SK-N-SH treated with all-trans-retinoic acid at 6 μM for 48 hours (cell line): Measurements from ENCODE around the gene GXYLT2.

Experiments
- ATAC-seq: fragments of 200-7000 bp; cut with Tn5 transposase; 3 replicates; pipeline ENCODE4 v1.9.1; 2020; ENCODE audit warnings: mild to moderate bottlenecking, moderate library complexity
- ARNTL ChIP-seq: fragments of 450-650 bp; formaldehyde crosslinking; IDR thresholded peaks from 2 replicates; pipeline ENCODE4 v1.5.0; 2020; ENCODE audit warnings: low read depth, mild to moderate bottlenecking, moderate library complexity, borderline replicate concordance
- BACH2 ChIP-seq: fragments of 250-450 bp; sonication (Bioruptor Pico); IDR thresholded peaks from 2 replicates; pipeline ENCODE4 v1.9.0; 2021; ENCODE audit warnings: mild to moderate bottlenecking, borderline replicate concordance
- CSDC2 ChIP-seq: fragments of 250-450 bp; sonication (Bioruptor Pico); IDR thresholded peaks from 2 replicates; pipeline ENCODE4 v1.5.0; 2020; ENCODE audit warnings: mild to moderate bottlenecking, moderate library complexity
- ESRRG ChIP-seq: fragments of 250-450 bp; sonication (Bioruptor Pico); IDR thresholded peaks from 2 replicates; pipeline ENCODE4 v1.6.1; 2021; ENCODE audit warnings: mild to moderate bottlenecking
- GLIS3 ChIP-seq: fragments of 250-450 bp; sonication (Bioruptor Pico); IDR thresholded peaks from 2 replicates; pipeline ENCODE4 v1.5.0; 2020; ENCODE audit warnings: mild to moderate bottlenecking, moderate library complexity
- ISL1 ChIP-seq: fragments of 250-450 bp; sonication (Bioruptor Pico); IDR thresholded peaks from 2 replicates; pipeline ENCODE4 v2.1.2; 2022; ENCODE audit warnings: mild to moderate bottlenecking, moderate library complexity
- OSR1 ChIP-seq: fragments of 250-450 bp; sonication (Bioruptor Pico); IDR thresholded peaks from 2 replicates; pipeline ENCODE4 v1.8.0; 2022; ENCODE audit warnings: moderate library complexity, mild to moderate bottlenecking, inconsistent platforms
- PPARA ChIP-seq: fragments of 250-450 bp; sonication (Bioruptor Pico); IDR thresholded peaks from 2 replicates; pipeline ENCODE4 v1.5.0; 2020; ENCODE audit warnings: mild to moderate bottlenecking, borderline replicate concordance
- RARB ChIP-seq: fragments of 250-450 bp; sonication (Bioruptor Pico); IDR thresholded peaks from 2 replicates; pipeline ENCODE4 v1.8.0; 2021; ENCODE audit warnings: mild to moderate bottlenecking, moderate library complexity
- SNAI2 ChIP-seq: fragments of 250-450 bp; sonication (Bioruptor Pico); IDR thresholded peaks from 2 replicates; pipeline ENCODE4 v1.5.0; 2020; ENCODE audit warnings: mild to moderate bottlenecking, moderate library complexity
- TCF4 ChIP-seq: fragments of 250-450 bp; sonication (Bioruptor Pico); IDR thresholded peaks from 2 replicates; pipeline ENCODE4 v1.8.0; 2021; ENCODE audit warnings: mild to moderate bottlenecking, moderate library complexity, borderline replicate concordance
- TOX ChIP-seq: fragments of 250-450 bp; sonication (Bioruptor Pico); IDR thresholded peaks from 2 replicates; pipeline ENCODE4 v1.8.0; 2021; ENCODE audit warnings: mild to moderate bottlenecking, moderate library complexity, borderline replicate concordance
- ZC3H10 ChIP-seq: fragments of 250-450 bp; sonication (Bioruptor Pico); IDR thresholded peaks from 2 replicates; pipeline ENCODE4 v1.5.1; 2021; ENCODE audit warnings: mild to moderate bottlenecking, moderate library complexity
- ZFP3 ChIP-seq: fragments of 250-450 bp; sonication (Bioruptor Pico); IDR thresholded peaks from 2 replicates; pipeline ENCODE4 v1.5.0; 2020; ENCODE audit warnings: mild to moderate bottlenecking, moderate library complexity
- ZFP30 ChIP-seq: fragments of 450-650 bp; formaldehyde crosslinking; IDR thresholded peaks from 2 replicates; pipeline ENCODE4 v1.5.0; 2022; ENCODE audit warnings: mild to moderate bottlenecking, moderate library complexity
- ZNF565 ChIP-seq: fragments of 450-650 bp; formaldehyde crosslinking; conservative IDR thresholded peaks from 2 replicates; pipeline ENCODE4 v1.5.0; 2020; ENCODE audit warnings: low read depth, mild to moderate bottlenecking, moderate library complexity
- ZNF70 ChIP-seq: fragments of 450-650 bp; formaldehyde crosslinking; IDR thresholded peaks from 2 replicates; pipeline ENCODE4 v1.5.0; 2020; ENCODE audit warnings: mild to moderate bottlenecking, moderate library complexity
- ZNF8 ChIP-seq: fragments of 450-650 bp; formaldehyde crosslinking; IDR thresholded peaks from 2 replicates; pipeline ENCODE4 v1.5.0; 2020; ENCODE audit warnings: mild to moderate bottlenecking, moderate library complexity
- TF ChIP-seq, protein P1 (sequence below): fragments of 250-450 bp; sonication (Bioruptor Pico); IDR thresholded peaks from 2 replicates; pipeline ENCODE4 v1.5.1; 2021; ENCODE audit warnings: mild to moderate bottlenecking, moderate library complexity
- TF ChIP-seq, protein P2 (sequence below): fragments of 250-450 bp; sonication (Bioruptor Pico); IDR thresholded peaks from 2 replicates; pipeline ENCODE4 v1.5.1; 2020; ENCODE audit warnings: low read depth, mild to moderate bottlenecking, moderate library complexity
- TF ChIP-seq, protein P3 (sequence below): fragments of 250-450 bp; sonication (Bioruptor Pico); IDR thresholded peaks from 2 replicates; pipeline ENCODE4 v1.8.0; 2020; ENCODE audit warnings: mild to moderate bottlenecking, moderate library complexity, borderline replicate concordance
- TF ChIP-seq, protein P4 (sequence below): fragments of 250-450 bp; sonication (Bioruptor Pico); IDR thresholded peaks from 2 replicates; pipeline ENCODE4 v1.5.0; 2020; ENCODE audit warnings: mild to moderate bottlenecking, moderate library complexity

Gene GXYLT2

DNA sequence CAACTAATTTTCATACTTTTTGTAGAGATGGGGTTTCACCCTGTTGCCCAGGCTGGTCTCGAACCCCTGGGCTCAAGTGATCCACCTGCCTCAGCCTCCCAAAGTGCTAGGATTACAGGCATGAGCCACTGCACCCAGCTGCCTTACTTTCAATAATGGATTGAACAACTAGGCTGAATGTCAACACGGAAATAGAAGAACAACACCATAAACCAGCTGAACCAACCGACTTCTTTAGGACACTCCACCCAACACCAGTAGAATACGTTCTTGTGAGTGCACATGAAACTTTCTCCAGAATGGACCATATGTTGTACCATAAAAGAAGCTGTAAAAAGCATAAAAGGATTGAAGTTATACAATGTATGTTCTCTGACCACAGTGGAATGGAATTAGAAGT is 42.9 kb downstream of the GXYLT2 start:
- TF ChIP-seq ZC3H10 (no peak), ARNTL (CRISPR knock-in tag) (no peak), TOX (CRISPR knock-in tag) (no peak), SNAI2 (CRISPR knock-in tag) (no peak), RARB (no peak), ESRRG (CRISPR knock-in tag) (no peak), OSR1 (CRISPR knock-in tag) (no peak)
- TF ChIP-seq, protein P1, sequence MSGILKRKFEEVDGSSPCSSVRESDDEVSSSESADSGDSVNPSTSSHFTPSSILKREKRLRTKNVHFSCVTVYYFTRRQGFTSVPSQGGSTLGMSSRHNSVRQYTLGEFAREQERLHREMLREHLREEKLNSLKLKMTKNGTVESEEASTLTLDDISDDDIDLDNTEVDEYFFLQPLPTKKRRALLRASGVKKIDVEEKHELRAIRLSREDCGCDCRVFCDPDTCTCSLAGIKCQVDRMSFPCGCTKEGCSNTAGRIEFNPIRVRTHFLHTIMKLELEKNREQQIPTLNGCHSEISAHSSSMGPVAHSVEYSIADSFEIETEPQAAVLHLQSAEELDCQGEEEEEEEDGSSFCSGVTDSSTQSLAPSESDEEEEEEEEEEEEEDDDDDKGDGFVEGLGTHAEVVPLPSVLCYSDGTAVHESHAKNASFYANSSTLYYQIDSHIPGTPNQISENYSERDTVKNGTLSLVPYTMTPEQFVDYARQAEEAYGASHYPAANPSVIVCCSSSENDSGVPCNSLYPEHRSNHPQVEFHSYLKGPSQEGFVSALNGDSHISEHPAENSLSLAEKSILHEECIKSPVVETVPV (CRISPR knock-in tag), result no peak
- no peak for ATAC-seq

DNA sequence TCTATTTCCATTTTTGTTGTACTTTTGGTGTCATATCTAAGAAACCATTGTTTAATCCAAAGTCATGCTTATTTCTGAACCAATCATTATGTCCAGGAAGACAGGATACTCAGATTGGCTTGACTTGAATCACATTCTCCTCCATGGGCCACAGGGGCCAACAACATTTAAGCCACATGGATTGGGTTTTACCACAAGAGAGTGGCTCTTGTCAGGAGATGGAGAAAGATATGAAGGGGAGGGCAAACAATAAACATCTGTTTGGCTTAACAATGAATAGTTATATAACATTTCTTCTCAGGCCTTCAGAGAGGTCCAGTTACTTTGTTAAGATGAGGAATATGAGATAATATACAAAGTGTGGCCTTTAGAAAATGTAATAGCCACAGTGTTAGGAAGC is 44.6 kb downstream of the GXYLT2 start:
- no peak for TF ChIP-seq ISL1 (CRISPR knock-in tag)
- TF ChIP-seq, protein P2, sequence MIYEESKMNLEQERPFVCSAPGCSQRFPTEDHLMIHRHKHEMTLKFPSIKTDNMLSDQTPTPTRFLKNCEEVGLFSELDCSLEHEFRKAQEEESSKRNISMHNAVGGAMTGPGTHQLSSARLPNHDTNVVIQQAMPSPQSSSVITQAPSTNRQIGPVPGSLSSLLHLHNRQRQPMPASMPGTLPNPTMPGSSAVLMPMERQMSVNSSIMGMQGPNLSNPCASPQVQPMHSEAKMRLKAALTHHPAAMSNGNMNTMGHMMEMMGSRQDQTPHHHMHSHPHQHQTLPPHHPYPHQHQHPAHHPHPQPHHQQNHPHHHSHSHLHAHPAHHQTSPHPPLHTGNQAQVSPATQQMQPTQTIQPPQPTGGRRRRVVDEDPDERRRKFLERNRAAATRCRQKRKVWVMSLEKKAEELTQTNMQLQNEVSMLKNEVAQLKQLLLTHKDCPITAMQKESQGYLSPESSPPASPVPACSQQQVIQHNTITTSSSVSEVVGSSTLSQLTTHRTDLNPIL (CRISPR knock-in tag), result no peak
- TF ChIP-seq, protein P1 (CRISPR knock-in tag), result no peak
- TF ChIP-seq TOX (CRISPR knock-in tag), result no peak
- no peak for TF ChIP-seq ZFP3 (CRISPR knock-in tag)
- TF ChIP-seq OSR1 (CRISPR knock-in tag), result no peak
- TF ChIP-seq CSDC2 (CRISPR knock-in tag), result no peak
- TF ChIP-seq BACH2 (CRISPR knock-in tag), result no peak
- no peak for TF ChIP-seq ZNF70
- no peak for TF ChIP-seq GLIS3 (CRISPR knock-in tag)
- TF ChIP-seq SNAI2 (CRISPR knock-in tag), result no peak
- no peak for TF ChIP-seq ESRRG (CRISPR knock-in tag)
- no peak for ATAC-seq

DNA sequence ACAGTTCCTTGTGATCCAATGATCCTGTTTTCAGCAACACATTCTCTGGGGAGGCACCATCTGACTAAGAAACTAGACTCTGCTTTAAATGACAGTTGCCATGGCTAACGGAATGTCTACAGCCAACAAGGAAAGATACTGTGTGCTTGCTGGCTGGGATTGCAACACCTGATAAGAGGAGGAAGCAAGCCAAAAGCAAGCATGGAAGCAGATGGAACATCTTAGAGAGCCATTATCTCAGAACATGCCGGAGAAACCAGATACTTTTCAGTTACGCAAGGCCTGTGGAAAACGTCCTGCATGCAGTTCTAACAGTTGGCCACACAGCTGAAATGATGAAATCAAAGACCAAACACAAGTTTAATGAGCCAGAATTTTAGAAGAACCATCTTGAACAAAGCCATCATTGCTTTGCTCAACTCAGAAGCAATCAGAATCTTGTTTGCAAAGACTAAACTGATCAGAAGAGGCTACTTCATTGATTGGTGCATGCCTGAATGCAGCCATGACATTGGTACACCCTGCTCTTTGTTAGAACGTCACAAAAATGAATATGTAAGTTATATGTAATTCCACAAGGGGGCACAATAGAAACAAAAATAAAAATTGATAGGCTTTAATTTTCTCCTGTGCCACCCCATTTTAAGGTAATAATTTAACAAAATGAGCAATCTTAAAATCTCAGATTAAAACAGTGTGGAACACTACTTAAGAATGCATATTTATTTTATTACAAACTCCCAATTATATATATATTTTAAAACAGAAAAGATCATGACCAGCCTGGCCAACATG is 50.8 kb downstream of the GXYLT2 start:
- peak; percentile 97 for ATAC-seq
- TF ChIP-seq TCF4 (peak; percentile 56; the same call in 1 of the 2 replicates), ARNTL (CRISPR knock-in tag) (no peak), BACH2 (CRISPR knock-in tag) (no peak), ZNF565 (CRISPR knock-in tag) (no peak), ZC3H10 (no peak), GLIS3 (CRISPR knock-in tag) (no peak), ISL1 (CRISPR knock-in tag) (peak; percentile 62), PPARA (CRISPR knock-in tag) (no peak), CSDC2 (CRISPR knock-in tag) (0 out of 2 replicates have a peak, but pooled peaks have one; percentile 64), ZNF8 (CRISPR knock-in tag) (no peak), ZNF70 (no peak), RARB (no peak), ZFP30 (CRISPR knock-in tag) (no peak), TOX (CRISPR knock-in tag) (no peak), ZFP3 (CRISPR knock-in tag) (peak; percentile 74; the same call in 1 of the 2 replicates), OSR1 (CRISPR knock-in tag) (no peak), ESRRG (CRISPR knock-in tag) (no peak)
- TF ChIP-seq, protein P2 (CRISPR knock-in tag), result no peak
- TF ChIP-seq, protein P3, sequence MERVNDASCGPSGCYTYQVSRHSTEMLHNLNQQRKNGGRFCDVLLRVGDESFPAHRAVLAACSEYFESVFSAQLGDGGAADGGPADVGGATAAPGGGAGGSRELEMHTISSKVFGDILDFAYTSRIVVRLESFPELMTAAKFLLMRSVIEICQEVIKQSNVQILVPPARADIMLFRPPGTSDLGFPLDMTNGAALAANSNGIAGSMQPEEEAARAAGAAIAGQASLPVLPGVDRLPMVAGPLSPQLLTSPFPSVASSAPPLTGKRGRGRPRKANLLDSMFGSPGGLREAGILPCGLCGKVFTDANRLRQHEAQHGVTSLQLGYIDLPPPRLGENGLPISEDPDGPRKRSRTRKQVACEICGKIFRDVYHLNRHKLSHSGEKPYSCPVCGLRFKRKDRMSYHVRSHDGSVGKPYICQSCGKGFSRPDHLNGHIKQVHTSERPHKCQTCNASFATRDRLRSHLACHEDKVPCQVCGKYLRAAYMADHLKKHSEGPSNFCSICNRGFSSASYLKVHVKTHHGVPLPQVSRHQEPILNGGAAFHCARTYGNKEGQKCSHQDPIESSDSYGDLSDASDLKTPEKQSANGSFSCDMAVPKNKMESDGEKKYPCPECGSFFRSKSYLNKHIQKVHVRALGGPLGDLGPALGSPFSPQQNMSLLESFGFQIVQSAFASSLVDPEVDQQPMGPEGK (CRISPR knock-in tag), result no peak
- TF ChIP-seq, protein P4, sequence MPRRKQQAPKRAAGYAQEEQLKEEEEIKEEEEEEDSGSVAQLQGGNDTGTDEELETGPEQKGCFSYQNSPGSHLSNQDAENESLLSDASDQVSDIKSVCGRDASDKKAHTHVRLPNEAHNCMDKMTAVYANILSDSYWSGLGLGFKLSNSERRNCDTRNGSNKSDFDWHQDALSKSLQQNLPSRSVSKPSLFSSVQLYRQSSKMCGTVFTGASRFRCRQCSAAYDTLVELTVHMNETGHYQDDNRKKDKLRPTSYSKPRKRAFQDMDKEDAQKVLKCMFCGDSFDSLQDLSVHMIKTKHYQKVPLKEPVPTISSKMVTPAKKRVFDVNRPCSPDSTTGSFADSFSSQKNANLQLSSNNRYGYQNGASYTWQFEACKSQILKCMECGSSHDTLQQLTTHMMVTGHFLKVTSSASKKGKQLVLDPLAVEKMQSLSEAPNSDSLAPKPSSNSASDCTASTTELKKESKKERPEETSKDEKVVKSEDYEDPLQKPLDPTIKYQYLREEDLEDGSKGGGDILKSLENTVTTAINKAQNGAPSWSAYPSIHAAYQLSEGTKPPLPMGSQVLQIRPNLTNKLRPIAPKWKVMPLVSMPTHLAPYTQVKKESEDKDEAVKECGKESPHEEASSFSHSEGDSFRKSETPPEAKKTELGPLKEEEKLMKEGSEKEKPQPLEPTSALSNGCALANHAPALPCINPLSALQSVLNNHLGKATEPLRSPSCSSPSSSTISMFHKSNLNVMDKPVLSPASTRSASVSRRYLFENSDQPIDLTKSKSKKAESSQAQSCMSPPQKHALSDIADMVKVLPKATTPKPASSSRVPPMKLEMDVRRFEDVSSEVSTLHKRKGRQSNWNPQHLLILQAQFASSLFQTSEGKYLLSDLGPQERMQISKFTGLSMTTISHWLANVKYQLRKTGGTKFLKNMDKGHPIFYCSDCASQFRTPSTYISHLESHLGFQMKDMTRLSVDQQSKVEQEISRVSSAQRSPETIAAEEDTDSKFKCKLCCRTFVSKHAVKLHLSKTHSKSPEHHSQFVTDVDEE (CRISPR knock-in tag), result peak; percentile 32; the same call in 1 of the 2 replicates
- TF ChIP-seq, protein P1 (CRISPR knock-in tag), result no peak
